HuH-7.5 (cell line): Measurements from ENCODE around the gene SYNGAP1.
"Not testable (repeated sequence)": the region's sequence is repeated elsewhere in the genome, so short reads cannot be mapped to it uniquely, and the experiment has no call there.

Experiments
- DNase-seq: peaks from one replicate; pipeline ENCODE4 v3.0.0; 2011; ENCODE audit warnings: low spot score

Gene SYNGAP1

DNA sequence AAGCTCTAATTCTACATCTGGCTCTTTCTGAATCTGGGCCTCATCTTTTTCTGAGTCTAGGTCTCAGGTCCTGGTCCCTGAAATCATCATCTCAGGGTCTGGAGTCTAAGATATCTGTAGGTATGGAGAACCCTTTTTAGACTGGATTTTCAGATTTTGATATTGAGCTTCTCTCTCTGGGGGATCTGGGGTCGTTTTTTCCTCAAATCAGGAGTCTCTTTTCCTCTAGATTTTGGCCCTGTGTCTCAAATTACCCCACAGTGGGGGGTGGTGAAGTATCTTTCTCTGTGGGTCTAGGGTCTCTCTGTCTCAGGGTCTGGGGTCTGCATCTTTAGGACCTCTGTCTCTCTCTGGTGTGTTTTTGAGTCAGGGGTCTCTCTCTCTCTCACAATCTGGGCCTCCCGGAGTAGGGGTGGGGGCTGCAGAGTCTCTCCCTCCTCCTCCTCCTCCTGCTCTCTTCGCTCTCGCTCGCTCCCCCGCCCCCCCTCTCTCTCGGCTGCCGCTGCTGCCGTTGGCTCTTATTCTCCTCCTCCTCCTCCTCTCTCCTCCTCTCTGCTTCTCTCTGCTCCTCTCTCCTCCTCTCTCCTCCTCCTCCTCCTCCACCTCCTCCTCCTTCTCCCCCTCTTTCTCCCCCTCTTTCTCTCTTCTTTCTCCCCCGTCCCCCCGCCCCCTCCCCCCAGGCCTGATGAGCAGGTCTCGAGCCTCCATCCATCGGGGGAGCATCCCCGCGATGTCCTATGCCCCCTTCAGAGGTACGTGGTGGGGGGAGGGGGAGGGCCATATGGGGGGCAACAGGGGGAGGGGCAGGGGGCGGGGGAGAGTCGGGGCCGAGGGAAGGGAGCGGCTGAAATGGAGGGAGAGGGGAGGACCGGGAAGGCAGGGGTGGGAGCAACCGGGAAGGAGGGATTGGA, at the start of gene SYNGAP1:
SYNGAP1 (plus strand) TSS at position 486 of the 911 bp plus-strand sequence; CDS start at position 686, 200 bp downstream.
- DNase-seq: no peak

DNA sequence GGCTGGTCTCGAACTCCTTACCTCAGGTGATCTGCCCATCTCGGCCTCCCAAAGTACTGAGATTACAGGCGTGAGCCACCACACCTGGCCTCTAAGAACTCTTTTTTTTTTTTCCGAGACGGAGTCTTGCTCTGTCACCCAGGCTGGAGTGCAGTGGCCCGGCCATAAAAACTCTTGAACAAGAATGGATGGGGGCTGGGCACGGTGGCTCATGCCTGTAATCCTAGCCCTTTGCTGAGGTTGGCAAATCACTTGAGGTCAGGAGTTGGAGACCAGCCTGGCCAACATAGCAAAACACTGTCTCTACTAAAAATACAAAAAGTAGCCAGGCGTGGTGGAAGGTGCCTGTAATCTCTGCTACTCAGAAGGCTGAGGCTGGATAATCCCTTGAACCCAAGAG, 48.0 kb upstream of the SYNGAP1 start:
- not testable (repeated sequence) for DNase-seq

DNA sequence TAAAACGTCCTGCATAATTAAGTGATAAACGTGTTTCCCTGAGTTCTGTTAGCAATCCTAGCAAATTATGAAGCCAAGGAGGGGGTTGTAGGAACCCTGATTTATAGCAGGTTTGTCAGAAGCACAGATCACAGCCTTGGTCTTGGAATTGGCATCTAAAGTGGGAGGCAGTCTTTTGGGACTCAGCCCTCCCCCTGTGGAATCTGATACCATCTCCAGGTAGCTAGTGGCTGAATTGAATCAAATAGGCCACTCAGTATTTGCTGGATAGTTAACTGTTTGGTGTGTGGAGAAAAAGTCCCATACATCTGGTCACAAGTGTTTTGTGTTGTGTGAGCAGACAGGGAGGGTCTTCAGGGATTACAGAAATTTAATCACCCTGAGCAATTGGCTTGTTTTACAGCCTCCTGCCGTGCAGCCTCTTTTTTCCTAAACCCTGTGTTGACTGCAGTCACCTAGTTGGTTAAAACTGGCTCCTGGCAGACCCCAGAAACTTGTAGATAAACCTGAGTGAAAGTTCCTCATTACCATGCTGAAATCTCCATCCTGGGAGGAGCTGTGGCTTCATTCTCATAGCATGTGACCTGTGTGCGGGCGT, 47.2 kb upstream of the SYNGAP1 start:
- DNase-seq: no peak

DNA sequence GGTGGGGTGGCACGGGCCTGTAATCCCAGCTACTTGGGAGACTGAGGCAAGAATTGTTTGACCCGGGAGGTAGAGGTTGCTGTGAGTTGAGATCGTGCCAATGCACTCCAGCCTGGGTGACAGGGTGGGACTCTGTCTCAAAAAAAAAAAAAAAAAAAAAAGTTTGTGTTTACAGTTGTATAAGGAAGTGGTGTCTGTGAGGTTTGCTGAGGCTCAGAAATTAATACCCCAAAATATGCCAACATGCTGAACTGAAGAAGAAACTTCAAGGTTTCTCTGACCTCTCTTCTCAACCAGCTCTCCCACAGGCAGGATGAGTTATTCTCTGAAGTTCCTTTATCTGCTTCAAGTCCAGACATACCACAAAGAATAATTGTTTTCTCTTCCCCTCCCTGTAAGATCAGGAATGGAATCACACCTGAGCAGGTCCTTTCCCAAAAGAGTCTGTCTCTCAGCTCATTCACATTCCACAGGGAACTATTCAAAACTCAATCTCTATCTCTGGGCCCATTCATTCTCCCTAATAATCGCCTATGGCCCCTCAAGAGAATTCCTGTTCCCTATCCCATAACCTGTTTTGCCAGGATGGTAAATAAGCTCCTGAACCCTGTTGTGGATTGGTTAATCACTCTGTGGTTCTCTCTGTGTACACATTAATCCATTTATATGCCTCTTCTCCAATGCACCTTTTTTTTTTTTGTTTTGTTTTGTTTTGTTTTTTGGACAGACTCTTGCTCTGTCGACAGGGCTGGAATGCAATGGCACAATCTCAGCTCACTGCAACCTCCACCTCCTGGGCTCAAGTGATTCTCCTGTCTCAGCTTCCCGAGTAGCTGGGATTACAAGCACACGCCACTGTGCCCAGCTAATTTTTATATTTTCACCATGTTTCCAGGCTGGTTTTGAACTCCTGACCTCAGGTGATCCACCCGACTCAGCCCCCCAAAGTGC, 45.6 kb upstream of the SYNGAP1 start:
- no peak for DNase-seq

- no peak for DNase-seq
Measured at GRCh38 chr6:33375143-33375671, 44.7 kb upstream of the SYNGAP1 start.

DNA sequence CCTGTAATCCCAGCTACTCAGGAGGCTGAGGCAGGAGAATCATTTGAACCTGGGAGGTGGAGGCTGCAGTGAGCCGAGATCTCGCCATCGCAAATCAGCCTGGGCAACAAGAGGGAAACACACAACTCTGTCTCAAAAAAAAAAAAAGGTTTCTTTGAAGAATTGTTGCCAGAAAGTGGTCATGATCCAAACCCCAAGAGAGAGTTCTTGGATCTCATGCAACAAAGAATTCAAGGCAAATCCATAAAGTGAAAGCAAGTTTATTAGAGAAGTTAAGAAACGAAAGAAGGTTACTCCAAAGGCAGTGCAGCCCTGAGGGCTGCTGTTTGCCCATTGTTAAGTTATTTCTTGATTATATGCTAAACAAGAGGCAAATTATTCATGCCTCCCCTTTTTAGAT, 42.7 kb upstream of the SYNGAP1 start:
- DNase-seq: no peak

- not testable (repeated sequence) for DNase-seq
Measured at GRCh38 chr6:33379184-33379583, 40.7 kb upstream of the SYNGAP1 start.

DNA sequence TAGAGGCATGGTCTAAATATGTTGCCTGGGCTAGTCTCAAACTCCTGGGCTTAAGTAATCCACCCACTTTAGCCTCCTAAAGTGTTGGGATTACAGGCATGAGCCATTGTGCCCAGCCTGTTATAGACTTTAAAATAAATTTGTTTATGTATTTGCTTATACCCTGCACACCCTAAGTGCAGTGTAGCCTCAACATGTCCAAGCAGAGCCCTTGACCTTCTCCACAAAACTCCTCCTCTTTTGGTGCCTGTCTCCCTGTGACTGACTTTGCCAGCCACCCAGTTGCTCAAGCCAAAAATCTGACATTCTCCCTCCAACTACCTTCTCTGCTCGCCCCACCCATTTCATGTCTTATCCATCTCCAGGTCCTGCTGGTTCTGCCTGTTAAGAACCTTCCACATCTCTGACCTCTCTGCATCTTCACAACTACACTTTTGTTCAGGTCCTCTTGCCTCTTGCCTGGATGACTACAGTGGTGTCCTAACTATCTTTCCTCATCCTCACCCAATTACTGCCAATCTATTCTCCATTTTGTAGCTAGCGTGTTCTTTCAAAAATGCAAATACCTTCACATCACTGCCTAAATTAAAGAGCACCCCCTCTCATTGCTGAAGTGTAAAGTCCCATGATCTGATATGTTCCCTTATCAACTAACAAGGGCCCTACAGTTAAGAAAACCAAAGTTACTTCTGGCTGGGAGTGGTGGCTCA, 39.4 kb upstream of the SYNGAP1 start:
- no peak for DNase-seq

DNA sequence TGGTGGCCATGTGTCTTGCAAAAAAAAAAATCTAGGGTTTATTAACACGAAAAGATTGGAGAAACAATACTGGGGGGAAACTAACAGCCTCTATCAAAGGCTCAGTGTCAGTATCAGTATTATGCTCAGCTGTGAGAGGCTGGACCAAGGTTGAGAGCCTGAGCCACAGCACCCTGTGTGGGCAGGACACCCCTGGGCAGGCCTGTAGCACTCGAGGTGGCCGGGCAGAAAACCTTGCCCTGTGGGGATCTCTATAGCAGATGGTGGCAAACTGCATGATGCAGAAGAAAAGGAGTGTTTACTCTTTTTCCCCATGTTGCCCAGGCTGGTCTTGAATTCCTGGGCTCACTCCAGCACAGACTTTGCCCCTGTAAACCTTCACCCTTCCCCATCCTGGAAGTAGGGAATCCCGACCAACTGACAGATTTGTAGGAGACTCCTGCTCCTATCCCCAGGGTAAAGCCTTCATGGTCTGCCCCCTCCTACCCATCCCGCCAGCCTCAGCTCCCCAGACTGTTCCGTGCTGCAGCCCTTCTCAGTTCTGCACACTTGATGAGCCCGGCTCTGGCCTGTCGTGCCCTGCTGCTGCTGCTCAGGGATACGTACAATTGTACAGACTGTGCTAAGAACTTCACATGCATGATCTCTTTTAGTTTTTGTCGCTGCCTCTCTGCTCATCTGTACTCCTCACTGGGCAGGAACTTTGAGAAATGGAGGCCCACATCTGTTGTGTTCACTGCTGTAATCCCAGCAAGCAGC, 36.3 kb upstream of the SYNGAP1 start:
- DNase-seq: no peak

DNA sequence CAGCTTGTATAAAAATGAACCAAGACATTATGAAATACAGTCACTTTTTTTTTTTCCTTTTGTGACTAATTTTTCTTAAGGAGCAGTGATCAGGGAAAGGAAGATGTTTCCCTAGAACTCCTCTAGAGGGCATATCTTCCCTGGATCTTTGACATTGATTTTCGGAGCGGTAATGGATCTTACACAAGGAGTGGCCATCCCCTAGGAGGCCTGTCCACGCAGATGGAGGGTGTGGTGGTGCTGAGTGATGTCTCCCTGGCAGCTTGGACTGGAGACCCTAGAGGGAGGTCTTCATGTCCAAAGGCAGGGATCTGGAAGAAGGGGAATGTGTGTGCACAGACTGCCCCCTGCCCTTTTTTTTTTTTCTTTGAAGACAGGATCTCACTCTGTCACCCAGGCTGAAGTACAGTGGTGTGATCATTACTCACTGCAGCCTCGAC, 35.3 kb upstream of the SYNGAP1 start:
- no peak for DNase-seq

- no peak for DNase-seq
Measured at GRCh38 chr6:33390173-33390572, 29.7 kb upstream of the SYNGAP1 start.

DNA sequence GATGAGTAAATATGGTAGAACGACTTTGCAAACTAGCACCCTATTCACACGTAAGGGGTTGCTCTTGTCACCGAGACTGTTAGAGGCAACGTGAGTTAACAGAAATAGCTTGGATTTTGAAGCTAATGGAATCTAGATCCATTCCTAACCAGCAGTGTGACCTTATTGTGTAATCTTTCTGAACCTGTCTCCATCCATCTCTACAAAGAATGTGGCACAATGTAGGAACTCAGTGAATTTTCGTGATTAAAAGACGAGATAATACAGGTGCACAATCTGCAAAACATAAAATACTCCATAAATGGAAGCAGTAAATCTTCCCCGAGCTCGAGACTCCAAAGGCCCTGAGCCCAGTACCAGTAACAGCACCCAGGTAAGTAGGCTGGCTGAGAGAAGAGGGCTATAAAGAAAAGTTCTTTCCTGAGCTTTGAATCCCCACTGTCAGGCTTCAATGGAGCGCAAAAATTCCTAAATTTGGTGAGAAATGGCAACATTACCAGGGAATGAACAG, 29.0 kb upstream of the SYNGAP1 start:
- DNase-seq: no peak

DNA sequence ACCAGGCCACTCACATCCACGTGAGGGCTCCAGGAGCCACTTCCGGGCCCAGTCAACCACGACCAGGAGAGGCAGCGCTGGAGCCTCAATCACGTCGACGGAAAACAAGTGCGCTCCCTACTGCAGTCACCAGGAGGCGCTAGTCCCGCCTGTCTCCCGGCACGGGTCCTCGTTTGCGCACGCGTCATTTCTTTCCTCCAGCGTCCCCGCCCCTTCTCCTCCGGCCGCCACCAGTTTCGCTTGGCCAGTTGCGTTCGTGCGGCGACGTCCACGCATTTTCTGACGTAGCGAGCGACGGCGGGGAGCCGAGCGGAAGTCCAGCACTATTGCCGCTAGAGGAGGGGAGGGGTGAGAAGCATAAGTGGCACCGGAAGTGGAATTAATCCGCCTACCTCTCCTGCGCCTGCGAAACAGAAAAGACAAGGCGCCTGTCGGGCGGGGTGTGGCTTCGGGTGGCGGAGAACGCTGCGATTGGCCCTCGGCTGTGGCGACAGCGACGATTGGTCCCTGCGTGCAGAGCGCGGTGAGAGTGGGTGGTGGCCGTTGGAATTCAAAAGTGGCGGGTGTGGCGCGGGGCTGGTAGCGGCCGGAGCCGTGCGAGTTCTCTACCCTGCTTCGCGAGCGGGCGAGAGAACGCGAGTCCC, 28.5 kb upstream of the SYNGAP1 start, which contains the start of gene KIFC1:
KIFC1 (plus strand) TSS at position 546 of the 644 bp plus-strand sequence. CDS start 163 bp downstream, outside the sequence.
- peak; percentile 83 for DNase-seq

GRCh38 chr6:33391922-33392594, 27.8 kb upstream of the SYNGAP1 start:
- no peak for DNase-seq

GRCh38 chr6:33392595-33392948, 27.3 kb upstream of the SYNGAP1 start:
- no peak for DNase-seq

GRCh38 chr6:33392979-33393378, 26.9 kb upstream of the SYNGAP1 start:
- DNase-seq: no peak

- no peak for DNase-seq
Measured at GRCh38 chr6:33397541-33397940, 22.3 kb upstream of the SYNGAP1 start.

DNA sequence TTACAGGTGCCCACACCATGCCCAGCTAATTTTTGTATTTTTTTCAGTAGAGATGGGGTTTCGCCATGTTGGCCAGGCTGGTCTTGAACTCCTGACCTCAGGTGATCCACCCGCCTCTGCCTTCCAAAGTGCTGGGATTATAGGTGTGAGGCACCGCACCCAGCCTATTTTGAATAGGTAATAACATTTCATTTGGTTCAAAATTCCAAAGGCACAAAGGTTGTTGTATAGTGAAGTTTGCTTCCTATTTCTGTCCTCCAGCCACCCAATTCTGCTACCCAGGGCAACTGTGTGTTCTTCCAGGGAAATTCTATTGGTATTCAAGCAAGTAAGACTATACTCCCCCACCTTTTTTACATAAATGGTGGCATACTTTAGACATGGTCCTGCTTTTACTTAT, 21.3 kb upstream of the SYNGAP1 start:
- not testable (repeated sequence) for DNase-seq

GRCh38 chr6:33399881-33400280, 20.0 kb upstream of the SYNGAP1 start:
- not testable (repeated sequence) for DNase-seq
